Esophagus muscularis mucosa (tissue), 4 donors: ENCODE data around the gene PPARD. TPM values are rescaled to one million over a fixed set of nuclear protein-coding genes. Genes with fewer than 3 reads are reported as not detected.

Experiments
- DNase-seq: peaks from one replicate; pipeline ENCODE4 v3.0.0-alpha.2; 2017; ENCODE audit errors: extremely low spot score
- H3K27ac ChIP-seq, 4 donors: fragments of 200-600 bp; sonication (generic); replicated peaks in 1 of 4; 1 replicate in 3 of 4; 2 replicates in 1 of 4; pipeline ENCODE4 v1.5.1; 2016 to 2019; ENCODE audit warnings: mild to moderate bottlenecking in 1 of 4
- H3K27me3 ChIP-seq, 4 donors: fragments of 200-600 bp; sonication (generic); one replicate each; pipeline versions ENCODE4 v1.5.1 to v1.6.0; 2016 to 2019
- H3K36me3 ChIP-seq, 4 donors: fragments of 200-600 bp; sonication (generic); one replicate each; pipeline ENCODE4 v1.5.1; 2016 to 2019
- H3K4me1 ChIP-seq, 4 donors: fragments of 200-600 bp; sonication (generic); one replicate each; pipeline ENCODE4 v1.5.1; 2016 to 2019
- H3K4me3 ChIP-seq, 4 donors: fragments of 200-600 bp; sonication (generic); 1 replicate in 2 of 4; 2 replicates in 2 of 4; pipeline ENCODE4 v1.5.1; 2016 to 2019; ENCODE audit warnings: mild to moderate bottlenecking in 4 of 4, moderate library complexity in 1 of 4
- H3K9me3 ChIP-seq, 4 donors: fragments of 200-600 bp; sonication (generic); 1 replicate in 3 of 4; 2 replicates in 1 of 4; pipeline ENCODE4 v1.5.1; 2016 to 2019
- CTCF ChIP-seq, 3 experiments: fragments of 200-600 bp in 2 of 3; fragments of 450-650 bp in 1 of 3; sonication (generic) in 2 of 3; IDR thresholded peaks; one replicate each; pipeline ENCODE4 v1.5.1; 2017 to 2019; ENCODE audit warnings: antibody characterized with exemption in 3 of 3, mild to moderate bottlenecking in 2 of 3, moderate library complexity in 1 of 3
- EP300 ChIP-seq: sonication (generic); formaldehyde crosslinking; IDR thresholded peaks from one replicate; pipeline ENCODE4 v1.6.1; 2017; ENCODE audit warnings: antibody characterized with exemption
- POLR2A ChIP-seq: fragments of 450-650 bp; IDR thresholded peaks from one replicate; pipeline ENCODE4 v1.6.1; 2017; ENCODE audit warnings: antibody characterized with exemption, moderate library complexity, mild to moderate bottlenecking, low read depth
- POLR2AphosphoS5 ChIP-seq, 2 donors: sonication (generic); formaldehyde crosslinking; IDR thresholded peaks; one replicate each; pipeline ENCODE4 v1.6.1; 2017; ENCODE audit warnings: antibody characterized with exemption in 2 of 2
- WGBS: methylation state at CpG from one replicate; pipeline ENCODE4 v1.1.5; 2018; 5-methylcytosine and 5-hydroxymethylcytosine counted together
- intact Hi-C: fragments of 100-400 bp; cut with DNase I; formaldehyde crosslinking; loops from one replicate; pipeline ENCODE4 v1.15.1; 2023
- total RNA-seq, 4 donors: library from RNA; depleted of rRNA; stranded (reverse); fragments of >200 nt; gene quantifications; one replicate each; pipeline versions ENCODE4 v1.1.0 to v1.2.1, GENCODE V29; 2016

PPARD gene
- total RNA-seq, 4 donors from 2014 or later: 10.8 to 22.4 (median 16.0) TPM

GRCh38 chr6:35465646-35466045, 123.3 kb downstream of the PPARD start:
- no peak overlapping the region for H3K27ac ChIP-seq
- WGBS: 100% methylated on average over 1 of the region's 1 CpG
- no peak for DNase-seq
- TF ChIP-seq POLR2AphosphoS5 (IDR thresholded peaks at IDR 0.05) (no peak), POLR2A (no peak), CTCF (IDR thresholded peaks at IDR 0.05) (no peak), EP300 (no peak)
- no peak overlapping the region for H3K4me3 ChIP-seq
- no peaks in the 10 kb centered on the region for H3K27me3 ChIP-seq
- no peaks in the 10 kb centered on the region for H3K9me3 ChIP-seq
- peaks cover 15 to 27% (median 24%) of the 10 kb centered on the region in 4 donors for H3K4me1 ChIP-seq
- H3K36me3 ChIP-seq: peaks cover 0 to 25% (median 20%) of the 10 kb centered on the region in 4 donors
- intact Hi-C loops: loop anchor here (5.0 kb wide), 1 partner anchor 123 kb away; the partner anchor contains the start of gene PPARD

DNA sequence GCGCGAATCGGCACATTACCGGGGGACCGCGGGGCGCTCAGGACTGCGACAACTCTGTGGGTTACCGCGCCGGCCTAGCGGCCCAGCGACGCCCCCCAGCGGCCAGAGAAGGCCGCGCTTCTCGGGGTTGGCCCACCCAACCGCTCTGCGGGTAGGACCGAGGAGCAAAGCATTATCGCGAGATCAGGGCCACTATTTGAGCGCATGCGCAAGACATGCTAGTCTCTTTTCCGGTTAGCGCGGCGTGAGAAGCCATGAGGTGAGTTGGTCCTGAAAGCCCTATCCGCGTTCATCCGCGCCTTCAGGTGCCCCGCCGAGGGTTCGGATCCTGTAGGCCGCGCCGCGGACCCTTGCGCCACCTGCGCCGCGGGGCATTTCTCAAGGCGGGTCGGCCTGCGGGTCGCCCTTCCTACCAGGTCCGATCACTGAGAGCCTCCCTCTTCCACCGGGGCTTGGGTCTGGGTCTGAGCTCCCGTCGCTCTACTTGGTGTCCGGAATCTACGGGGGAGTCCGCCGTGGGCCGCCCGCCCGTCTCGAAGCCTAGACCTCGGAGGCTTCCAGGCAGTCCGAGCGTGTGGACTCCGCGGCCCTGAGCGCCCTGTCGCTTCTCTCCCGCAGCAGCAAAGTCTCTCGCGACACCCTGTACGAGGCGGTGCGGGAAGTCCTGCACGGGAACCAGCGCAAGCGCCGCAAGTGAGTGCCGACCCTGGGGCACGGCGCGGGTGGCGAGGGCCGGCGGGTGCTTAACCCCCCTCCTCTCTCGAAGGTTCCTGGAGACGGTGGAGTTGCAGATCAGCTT, 126.0 kb downstream of the PPARD start, which contains the start of gene RPL10A:
RPL10A (plus strand) TSS at position 221 of the 799 bp plus-strand sequence; CDS start at position 255, 34 bp downstream.
- peak within 1 kb of the TSS; percentile 89 to 94 (median 91) for H3K27ac ChIP-seq
- DNase-seq: peak; percentile 99
- no peaks in the 10 kb centered on the region for H3K9me3 ChIP-seq
- 0% methylated on average over 14 of the region's 86 CpGs for WGBS
- H3K27me3 ChIP-seq: no peaks in the 10 kb centered on the region
- H3K4me1 ChIP-seq: peaks cover 15 to 54% (median 51%) of the 10 kb centered on the region in 4 donors
- peak within 1 kb of the TSS; percentile 64 to 87 (median 77) for H3K4me3 ChIP-seq
- H3K36me3 ChIP-seq: peaks cover 7 to 44% (median 38%) of the 10 kb centered on the region in 4 donors
- intact Hi-C loops: loop anchor here (5.0 kb wide), 1 partner anchor 126 kb away; the partner anchor contains the start of gene PPARD
- no peak for TF ChIP-seq EP300
- peak; percentile 96 to 98 (median 98) for TF ChIP-seq CTCF (IDR thresholded peaks at IDR 0.05)
- TF ChIP-seq POLR2A: peak; percentile 96
- peak; percentile 98 to 99 for TF ChIP-seq POLR2AphosphoS5 (IDR thresholded peaks at IDR 0.05)

DNA sequence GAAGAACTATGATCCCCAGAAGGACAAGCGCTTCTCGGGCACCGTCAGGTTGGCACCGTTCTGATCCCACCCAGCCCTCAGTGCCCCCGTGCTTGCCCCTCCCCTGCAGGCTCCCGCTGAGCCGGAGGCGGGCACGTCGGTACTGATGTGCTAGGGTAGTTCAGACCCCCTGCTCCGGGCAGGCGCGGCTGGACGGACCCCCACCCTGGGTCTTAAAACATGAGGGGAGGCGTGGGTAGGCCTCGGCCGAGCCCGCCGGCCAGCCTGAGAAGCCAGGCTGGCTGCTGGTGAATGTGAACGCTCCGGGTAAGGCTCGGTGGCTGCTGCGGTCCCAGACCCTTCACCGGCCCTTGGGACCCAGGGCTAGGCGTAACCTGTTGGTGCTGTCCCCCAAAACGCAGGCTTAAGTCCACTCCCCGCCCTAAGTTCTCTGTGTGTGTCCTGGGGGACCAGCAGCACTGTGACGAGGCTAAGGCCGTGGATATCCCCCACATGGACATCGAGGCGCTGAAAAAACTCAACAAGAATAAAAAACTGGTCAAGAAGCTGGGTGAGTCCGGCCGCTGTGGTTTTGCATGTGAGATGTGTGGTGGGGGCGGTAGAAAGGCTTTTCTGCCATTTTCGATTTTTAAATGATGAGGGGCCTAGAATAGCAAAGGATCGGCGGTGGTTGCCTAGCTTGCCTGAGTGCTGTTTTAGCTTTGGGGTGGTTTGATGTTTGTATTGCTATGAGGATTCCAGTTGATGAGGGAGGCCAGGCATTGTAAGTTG, 126.8 kb downstream of the PPARD start:
- no peaks in the 10 kb centered on the region for H3K27me3 ChIP-seq
- peak overlapping the region; percentile 64 to 87 (median 77) for H3K4me3 ChIP-seq
- no peaks in the 10 kb centered on the region for H3K9me3 ChIP-seq
- 3% methylated on average over 19 of the region's 37 CpGs for WGBS
- H3K4me1 ChIP-seq: peaks cover 15 to 62% (median 51%) of the 10 kb centered on the region in 4 donors
- DNase-seq: no peak
- peak overlapping the region; percentile 89 to 94 (median 91) for H3K27ac ChIP-seq
- H3K36me3 ChIP-seq: peaks cover 8 to 50% (median 45%) of the 10 kb centered on the region in 4 donors
- TF ChIP-seq EP300 (no peak), POLR2AphosphoS5 (IDR thresholded peaks at IDR 0.05) (no peak), CTCF (IDR thresholded peaks at IDR 0.05) (no peak), POLR2A (no peak)
- intact Hi-C loops: loop anchor here (5.0 kb wide), 1 partner anchor 127 kb away; the partner anchor contains the start of gene PPARD

DNA sequence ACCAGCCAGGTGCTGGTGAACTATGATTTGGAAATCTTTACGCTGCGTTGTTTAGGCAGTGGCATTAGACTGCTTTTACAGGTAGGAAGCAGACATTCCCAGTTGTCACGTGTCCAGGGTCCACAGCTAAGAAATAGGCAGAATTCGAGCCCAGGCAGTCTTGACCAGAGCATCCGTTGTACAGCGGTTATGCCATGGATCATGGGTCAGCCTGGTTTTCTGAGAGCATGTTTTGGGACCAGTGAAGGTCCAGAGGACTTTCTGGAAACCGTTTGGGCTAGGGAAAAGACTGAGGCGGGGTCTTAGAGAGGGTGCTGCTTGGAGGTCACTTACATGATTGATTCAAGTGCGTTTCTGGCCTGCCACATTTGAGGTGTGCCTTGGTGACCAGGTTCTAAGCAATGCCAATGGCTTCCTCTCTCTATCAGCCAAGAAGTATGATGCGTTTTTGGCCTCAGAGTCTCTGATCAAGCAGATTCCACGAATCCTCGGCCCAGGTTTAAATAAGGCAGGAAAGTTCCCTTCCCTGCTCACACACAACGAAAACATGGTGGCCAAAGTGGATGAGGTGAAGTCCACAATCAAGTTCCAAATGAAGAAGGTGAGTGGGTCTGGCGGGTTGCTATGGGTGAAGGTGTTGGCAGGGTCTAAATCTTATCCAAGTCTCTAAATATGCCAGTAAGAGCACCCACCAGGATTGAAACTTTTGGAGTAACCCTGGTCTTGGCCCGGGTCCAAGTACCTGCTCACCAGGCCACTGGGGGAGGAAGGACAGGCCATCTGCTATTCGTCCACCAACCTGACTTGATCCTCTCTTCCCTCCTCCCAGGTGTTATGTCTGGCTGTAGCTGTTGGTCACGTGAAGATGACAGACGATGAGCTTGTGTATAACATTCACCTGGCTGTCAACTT, 127.6 kb downstream of the PPARD start:
- no peaks in the 10 kb centered on the region for H3K27me3 ChIP-seq
- H3K9me3 ChIP-seq: no peaks in the 10 kb centered on the region
- H3K4me3 ChIP-seq: peak overlapping the region; percentile 64 to 87 (median 77)
- intact Hi-C loops: loop anchor here (5.0 kb wide), 1 partner anchor 128 kb away; the partner anchor contains the start of gene PPARD
- H3K27ac ChIP-seq: peak overlapping the region; percentile 89 to 94 (median 91)
- WGBS: 39% methylated on average over 17 of the region's 18 CpGs
- H3K36me3 ChIP-seq: peaks cover 8 to 59% (median 53%) of the 10 kb centered on the region in 4 donors
- DNase-seq: no peak
- H3K4me1 ChIP-seq: peaks cover 15 to 68% (median 51%) of the 10 kb centered on the region in 4 donors
- TF ChIP-seq POLR2AphosphoS5 (IDR thresholded peaks at IDR 0.05) (peak; percentile 64 to 72), POLR2A (no peak)
